Effector CD4-positive, alpha-beta T cell (primary cell): ENCODE results near the gene DENND5B.
"Not testable (repeated sequence)": the region's sequence is repeated elsewhere in the genome, so short reads cannot be mapped to it uniquely, and the experiment has no call there.

ENCODE experiments used
- DNase-seq: peaks from one replicate; pipeline ENCODE4 v3.0.0-alpha.2; 2020

Gene DENND5B

GRCh38 chr12:31498424-31498823, 92.5 kb downstream of the DENND5B start:
- no peak for DNase-seq

DNA sequence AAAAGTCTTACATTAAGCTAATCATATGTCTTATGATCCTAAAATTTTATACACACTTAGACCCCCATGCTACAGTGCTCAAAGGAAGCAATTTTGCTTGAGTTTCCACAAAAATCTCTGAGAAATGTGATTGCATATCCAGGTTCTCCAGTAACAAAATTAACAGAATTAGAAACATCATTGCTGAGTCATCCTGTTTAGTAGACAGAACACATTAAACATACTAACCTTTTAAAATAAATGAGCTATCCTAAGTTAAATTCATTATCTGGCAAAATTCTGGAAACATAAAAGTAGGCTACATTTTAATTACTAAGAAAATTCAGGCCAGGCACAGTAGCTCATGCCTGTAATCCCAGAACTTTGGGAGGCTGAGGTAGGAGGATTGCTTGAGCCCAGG, 94.7 kb downstream of the DENND5B start:
- DNase-seq, result no peak

- no peak for DNase-seq
These were observed 96.5 kb downstream of the DENND5B start for GRCh38 chr12:31494455-31494854.

DNA sequence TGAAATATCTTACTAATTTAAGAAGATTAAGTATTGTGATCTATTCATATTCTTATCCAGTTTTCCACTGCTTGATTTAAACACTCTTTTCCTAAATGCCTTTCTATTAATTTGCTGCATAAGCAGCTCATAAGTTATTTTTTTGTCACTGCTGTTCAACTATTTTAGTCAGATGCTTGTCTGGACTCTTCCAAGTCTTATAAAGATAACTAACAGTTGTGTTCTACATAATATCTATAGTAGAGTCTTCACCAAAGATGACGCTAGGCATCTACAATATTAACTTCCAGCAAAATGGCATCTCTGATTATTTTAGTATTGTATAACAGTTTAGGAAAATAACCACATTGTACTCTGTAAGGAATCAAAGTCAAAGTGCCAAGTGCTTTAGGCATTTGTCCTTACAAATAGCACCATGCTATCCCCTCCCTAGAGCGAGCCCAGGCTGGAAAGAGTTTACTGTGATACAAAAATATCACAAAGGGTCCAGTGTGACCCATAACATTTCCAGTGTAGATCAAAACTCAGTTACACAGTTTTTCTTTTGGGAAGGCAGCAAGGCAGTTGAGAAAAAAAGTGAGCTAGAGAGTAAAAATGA, 98.2 kb downstream of the DENND5B start:
- DNase-seq, result no peak

DNA sequence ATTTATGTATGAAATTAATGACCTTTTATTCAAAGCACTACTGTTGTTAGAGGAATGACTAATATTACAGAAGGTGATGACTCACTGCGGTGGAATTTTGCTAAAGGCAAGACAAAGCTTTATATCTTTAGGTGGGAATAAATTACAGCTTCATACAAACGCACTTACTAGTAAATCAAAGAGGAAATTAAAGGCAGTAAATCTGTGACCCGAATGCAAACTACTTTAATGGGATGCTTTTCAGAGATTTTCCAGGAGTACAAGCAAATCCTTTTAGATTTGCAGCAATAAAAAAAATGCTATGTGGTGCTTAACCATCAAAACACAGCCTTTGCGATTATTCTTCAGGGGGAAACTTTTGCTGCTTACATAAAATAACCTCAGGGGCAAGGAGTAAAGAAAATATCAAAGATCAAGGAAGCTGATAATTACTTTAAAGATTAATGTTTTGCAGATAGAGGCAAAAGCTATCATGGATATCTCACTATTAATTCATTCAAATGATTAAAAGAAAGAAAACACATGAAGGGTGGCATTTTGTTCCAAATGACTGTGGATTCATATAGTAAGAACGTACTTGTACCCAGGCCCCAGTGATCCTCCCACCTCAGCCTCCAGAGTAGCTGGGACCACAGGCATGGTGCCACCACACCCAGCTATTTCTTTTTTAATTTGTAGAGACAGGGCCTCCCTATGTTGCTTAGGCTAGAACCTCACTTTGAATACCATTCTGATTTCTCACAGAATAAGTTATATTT, 98.9 kb downstream of the DENND5B start:
- no peak for DNase-seq

DNA sequence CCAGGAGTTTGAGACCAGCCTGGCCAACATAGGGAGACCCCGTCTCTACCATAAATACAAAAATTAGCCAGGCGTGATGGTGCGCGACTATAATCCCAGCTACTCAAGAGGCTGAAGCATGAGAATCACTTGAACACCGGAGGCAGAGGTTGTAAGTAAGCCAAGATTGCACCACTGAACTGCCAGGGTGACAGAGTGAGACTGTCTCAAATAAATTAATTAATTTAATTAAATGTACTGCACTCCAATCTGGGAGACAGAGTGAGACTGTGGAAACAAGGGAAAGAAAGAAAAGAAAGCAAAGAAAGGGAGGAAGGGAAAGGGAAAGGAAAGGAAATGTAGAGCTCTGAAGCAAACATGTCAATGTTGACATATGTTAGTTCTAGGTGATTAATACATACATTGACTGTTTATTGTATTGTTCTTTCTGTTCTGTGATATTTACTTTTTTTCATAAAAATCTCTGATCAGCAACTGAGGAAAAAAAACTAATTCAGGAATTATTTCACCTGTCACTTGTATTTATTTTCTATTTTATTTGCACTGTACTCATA, 99.6 kb downstream of the DENND5B start:
- DNase-seq, result no peak

DNA sequence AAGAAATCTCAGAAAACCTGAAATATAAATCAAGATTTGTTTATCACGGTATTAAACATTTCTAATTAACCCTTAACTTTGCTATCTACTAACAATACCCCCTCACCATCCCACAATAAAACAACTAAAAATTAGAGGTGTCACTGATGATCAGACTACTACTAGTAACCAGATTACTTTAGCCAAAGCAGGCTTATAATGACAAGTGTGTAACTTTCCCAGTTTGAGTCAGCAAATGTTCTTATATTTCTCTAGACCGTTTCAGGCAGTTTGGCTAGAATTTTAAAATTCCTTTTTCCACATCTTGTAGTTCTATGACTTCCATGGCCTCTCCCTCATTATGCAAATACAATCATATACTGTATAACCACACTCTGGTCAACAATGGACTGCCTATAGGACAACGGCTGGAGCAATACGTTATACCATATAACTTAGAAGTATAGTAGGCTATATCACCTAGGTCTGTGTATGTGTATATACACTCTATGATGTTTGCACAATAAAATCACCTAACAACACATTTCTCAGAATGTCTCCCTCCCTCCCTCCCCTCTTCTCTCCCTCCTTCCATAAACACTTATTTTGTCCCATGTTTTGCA, 102.1 kb downstream of the DENND5B start:
- DNase-seq, result no peak

DNA sequence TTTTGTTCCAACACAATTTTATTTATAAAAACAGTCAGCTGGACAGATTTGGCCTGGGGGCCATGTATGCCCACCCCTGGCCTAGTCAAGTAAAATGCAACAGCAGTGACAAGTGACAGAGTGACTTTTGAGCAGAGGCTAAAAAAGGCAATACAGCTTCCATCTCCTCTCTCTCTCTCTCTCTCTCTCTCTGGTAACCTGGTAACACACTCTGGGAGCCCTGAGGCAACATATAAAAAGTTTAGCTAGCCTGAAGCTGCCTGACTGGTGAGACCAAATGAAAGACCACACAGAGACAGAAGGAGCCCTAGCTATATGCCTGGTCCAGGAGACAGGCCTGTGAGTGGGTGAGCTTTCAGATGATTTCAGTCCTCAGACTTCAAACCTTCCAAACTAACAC, 105.4 kb downstream of the DENND5B start:
- no peak for DNase-seq

GRCh38 chr12:31482816-31483215, 108.1 kb downstream of the DENND5B start:
- no peak for DNase-seq

GRCh38 chr12:31481415-31481814, 109.5 kb downstream of the DENND5B start:
- no peak for DNase-seq

GRCh38 chr12:31479516-31480210, 111.3 kb downstream of the DENND5B start:
- DNase-seq, result no peak

DNA sequence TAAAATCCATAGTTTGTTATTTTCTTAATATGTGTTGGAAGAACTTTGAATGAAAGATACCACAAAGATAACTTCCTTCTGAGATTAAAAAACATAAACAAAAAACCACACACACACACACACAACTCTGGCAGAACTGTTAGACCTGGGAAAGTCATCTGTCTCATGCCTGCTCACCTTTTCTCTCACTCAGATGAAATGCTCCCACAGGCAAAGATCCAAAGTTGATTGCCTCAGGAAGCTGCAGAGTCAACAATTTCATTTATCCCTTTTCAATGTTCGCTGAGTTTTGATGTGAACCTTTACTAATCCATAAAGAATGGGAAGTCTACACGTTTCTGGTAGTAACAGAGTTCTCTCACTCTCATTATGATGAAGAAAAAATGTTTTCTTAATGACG, 112.0 kb downstream of the DENND5B start:
- no peak for DNase-seq

DNA sequence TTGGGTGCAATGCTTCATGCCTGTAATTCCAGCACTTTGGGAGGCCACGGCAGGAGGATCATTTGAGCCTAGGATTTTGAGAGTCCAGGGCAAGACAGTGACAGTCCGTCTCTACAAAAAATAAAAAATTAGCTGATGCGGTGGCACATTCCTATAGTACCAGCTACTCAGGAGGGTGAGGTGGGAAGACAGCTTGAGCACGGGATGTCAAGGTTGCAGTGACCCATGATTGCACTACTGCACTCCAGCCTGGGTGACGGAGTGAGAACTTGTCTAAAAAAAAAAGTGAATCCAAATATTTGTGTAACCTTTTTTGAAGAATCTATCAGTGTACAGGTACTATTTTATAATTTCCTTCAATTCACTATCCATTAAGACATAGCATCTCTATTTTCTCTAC, 112.5 kb downstream of the DENND5B start:
- DNase-seq, result no peak

DNA sequence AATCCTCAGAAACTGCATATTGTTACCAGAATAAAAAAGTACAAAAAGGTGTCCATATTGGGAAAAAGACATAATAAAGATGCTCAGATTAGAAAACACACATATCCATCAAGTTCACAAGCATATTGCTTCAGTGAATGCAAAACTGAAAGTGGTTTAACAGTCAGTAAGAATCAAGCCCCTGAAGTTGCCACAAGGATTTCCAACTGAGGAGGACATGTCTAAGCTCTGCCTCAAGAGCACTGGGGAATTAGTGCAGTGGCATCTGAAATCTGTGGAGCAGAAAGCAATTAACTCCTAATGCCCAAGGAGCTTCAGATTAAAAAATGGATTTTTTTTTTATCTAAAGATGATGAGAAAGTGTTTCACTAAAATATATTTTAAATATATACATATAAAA, 113.2 kb downstream of the DENND5B start:
- DNase-seq, result no peak

- no peak for DNase-seq
These were observed 114.5 kb downstream of the DENND5B start for GRCh38 chr12:31476437-31476836.

- not testable (repeated sequence) for DNase-seq
These were observed 115.3 kb downstream of the DENND5B start for GRCh38 chr12:31475610-31476009.

DNA sequence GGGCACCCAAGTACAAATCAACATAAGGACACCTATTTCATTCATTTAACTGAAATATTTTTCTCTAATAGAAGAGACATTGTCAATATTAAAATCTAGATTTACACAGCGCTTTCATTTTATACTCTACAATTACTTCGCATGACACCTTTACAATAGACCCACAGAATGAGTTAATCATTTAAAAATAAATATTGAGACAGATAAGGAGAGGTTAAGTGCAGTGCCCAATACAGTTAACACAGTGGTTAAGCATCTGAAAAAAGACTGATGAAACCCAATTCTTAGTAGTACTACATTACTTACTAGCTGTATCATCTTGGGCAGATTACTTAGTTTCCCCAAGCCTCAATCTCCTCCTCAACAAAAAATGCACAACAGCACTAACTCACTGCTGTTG, 116.2 kb downstream of the DENND5B start:
- DNase-seq, result no peak

DNA sequence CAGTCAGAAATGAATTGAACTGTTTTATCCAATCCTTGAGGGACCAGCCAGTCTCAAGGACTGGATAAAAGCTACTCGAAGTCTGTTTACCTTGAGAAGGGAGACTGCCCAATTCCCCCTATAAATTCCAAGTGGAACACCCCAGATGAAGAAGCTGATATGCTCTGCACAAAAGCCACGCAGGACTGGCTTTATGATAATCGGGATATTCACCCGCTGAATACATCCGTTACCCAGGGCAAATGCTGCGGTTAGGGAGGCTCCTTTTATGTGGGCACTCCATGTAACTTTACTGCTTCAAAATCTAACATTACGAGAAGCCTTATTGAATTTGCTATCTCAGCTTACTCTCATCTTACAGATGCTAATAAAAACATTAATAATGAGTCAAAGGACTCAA, 119.1 kb downstream of the DENND5B start:
- no peak for DNase-seq

GRCh38 chr12:31471051-31471450, 119.9 kb downstream of the DENND5B start:
- DNase-seq, result no peak

- DNase-seq, result no peak
These were observed 120.5 kb downstream of the DENND5B start for GRCh38 chr12:31470459-31470858.

GRCh38 chr12:31466768-31467167, 124.2 kb downstream of the DENND5B start:
- no peak for DNase-seq

GRCh38 chr12:31465002-31465401, 125.9 kb downstream of the DENND5B start:
- DNase-seq, result no peak

DNA sequence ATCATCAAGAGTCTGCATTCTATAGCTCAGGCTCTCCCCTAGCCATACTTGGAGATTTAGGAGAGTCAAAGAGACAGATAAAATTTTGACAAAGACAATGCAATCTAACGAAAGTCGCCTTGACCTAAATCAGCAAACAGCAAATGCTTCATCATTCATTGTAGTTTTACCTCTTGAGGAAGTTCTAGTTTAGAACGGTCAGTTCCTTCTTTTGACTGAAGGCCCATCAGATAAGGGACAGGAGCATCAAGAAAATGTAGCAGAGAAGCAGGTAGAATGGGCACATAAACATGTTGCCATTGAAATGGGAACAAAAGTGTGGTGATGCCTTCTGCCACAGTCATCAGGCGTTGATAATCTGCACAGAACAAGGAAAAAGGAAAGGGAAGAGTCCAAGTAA, 130.9 kb downstream of the DENND5B start:
- no peak for DNase-seq
